ENCODE data around the gene C1orf174.

The C1orf174 gene

DNA sequence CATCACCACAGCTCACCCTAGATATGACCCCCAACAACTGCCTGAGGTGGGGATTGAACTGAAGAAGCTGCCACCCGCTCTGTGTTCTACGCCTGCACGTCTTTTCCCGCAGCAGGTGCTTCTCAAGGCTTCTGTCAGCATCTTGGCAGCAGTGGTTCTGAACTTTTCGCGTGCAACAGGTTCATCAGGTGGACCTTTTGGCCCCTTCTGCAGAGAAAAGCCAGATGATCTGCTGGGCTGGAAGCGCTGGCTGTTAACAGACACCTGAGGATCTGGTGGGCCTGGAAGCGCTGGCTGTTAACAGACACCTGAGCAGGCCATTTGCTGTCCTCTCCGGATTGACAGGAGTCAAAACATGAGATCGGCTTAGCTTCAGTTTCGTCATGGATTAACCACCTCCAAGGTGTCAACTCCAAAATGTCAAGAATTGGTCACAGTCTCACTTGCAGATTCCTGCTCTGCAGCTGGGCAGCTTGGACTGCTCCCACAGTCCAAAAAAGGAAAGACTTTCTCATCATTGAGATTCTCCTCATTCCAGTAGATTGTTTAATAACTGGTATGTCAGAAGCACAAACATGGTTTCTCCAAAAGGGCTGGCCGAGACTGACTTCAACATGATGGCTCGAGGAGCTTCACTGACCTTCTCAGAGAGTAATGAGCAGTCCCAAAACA, 4.7 kb downstream of the C1orf174 start:
- peaks cover 12% of the 10 kb centered on the region for H3K9me3 Mint-ChIP-seq
- H3K4me1 Mint-ChIP-seq: peaks cover 32% of the 10 kb centered on the region
- H3K4me3 Mint-ChIP-seq: no peak overlapping the region
- peaks cover 15% of the 10 kb centered on the region for H3K36me3 Mint-ChIP-seq
- H3K27me3 Mint-ChIP-seq: no peaks in the 10 kb centered on the region
- H3K27ac Mint-ChIP-seq: no peak overlapping the region

GRCh38 chr1:3894626-3895278, 5.3 kb downstream of the C1orf174 start:
- Mint-ChIP-seq H3K4me1 (peaks cover 37% of the 10 kb centered on the region), H3K27me3 (no peaks in the 10 kb centered on the region), H3K36me3 (peaks cover 21% of the 10 kb centered on the region), H3K4me3 (no peak overlapping the region), H3K27ac (no peak overlapping the region), H3K9me3 (peaks cover 12% of the 10 kb centered on the region)

DNA sequence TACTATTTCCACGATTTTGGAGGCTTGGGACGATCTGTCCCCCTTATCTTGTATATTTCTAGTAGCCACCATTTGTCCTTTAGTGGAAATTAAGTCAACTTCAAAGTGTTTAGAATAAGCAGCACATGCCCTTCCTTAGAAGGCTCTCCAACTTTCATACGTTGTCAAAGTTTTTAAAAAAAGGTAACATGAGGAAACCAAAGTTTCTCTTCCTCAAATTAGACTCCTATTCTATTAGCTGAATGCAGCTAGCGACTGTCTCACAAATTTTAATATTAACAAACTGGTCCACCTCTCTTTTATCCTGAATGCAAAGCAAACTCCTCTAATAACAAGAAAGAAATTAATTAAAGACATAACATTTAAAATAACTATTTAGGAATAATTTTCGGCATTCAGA, 6.9 kb downstream of the C1orf174 start:
- Mint-ChIP-seq H3K4me1 (peaks cover 28% of the 10 kb centered on the region), H3K9me3 (peaks cover 6% of the 10 kb centered on the region), H3K27ac (no peak overlapping the region), H3K27me3 (no peaks in the 10 kb centered on the region), H3K4me3 (no peak overlapping the region), H3K36me3 (peaks cover 18% of the 10 kb centered on the region)

DNA sequence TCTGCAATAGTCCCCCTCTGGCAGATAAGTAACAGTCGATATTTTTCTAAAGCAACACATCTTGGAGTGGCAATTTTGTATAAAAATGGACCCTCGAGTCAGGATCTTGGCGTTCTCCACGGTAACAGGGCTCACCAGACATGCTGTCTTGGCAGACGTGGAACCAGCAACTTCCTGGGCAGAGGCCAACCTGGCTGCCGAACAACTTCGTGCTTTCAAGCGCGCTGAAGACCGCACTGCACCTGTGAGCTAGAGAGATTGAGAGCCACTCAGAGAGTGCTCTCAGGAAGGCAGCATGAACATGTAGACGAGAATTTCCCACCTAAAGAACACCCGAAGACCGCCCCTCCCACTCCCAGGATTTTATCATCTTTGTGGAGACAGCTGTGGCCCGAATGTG, 7.3 kb downstream of the C1orf174 start:
- Mint-ChIP-seq H3K9me3 (peaks cover 6% of the 10 kb centered on the region), H3K36me3 (peaks cover 18% of the 10 kb centered on the region), H3K4me1 (peaks cover 23% of the 10 kb centered on the region), H3K27me3 (no peaks in the 10 kb centered on the region), H3K4me3 (no peak overlapping the region), H3K27ac (peak overlapping the region; percentile 17)

DNA sequence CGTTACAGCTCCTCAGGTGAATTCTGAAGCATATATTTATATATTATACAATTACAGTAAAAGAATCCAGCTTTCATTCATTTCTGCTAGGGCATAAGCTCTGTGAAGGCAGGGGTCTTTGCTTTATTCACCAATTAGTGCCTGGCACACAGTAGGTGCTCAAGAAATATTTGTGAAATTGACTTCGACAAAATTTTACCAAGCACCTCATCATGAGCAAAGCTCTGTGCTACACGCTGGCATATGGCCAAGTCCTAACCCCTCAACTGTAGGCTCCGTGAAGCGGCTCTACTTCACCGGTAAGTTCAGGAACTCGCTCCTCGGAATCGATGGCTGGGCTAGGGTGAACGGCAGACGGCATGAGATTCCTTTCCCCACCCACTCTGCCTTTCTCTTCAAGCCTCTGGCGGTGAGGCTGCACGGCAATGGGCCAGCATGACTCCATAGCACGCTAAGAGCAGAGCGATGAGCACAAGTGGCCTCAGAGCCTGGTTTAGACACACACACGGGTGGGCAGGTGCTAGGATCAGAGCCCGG, 8.7 kb downstream of the C1orf174 start:
- no peaks in the 10 kb centered on the region for H3K9me3 Mint-ChIP-seq
- no peak overlapping the region for H3K4me3 Mint-ChIP-seq
- H3K4me1 Mint-ChIP-seq: peaks cover 15% of the 10 kb centered on the region
- no peaks in the 10 kb centered on the region for H3K27me3 Mint-ChIP-seq
- peaks cover 10% of the 10 kb centered on the region for H3K36me3 Mint-ChIP-seq
- H3K27ac Mint-ChIP-seq: peak overlapping the region; percentile 80

DNA sequence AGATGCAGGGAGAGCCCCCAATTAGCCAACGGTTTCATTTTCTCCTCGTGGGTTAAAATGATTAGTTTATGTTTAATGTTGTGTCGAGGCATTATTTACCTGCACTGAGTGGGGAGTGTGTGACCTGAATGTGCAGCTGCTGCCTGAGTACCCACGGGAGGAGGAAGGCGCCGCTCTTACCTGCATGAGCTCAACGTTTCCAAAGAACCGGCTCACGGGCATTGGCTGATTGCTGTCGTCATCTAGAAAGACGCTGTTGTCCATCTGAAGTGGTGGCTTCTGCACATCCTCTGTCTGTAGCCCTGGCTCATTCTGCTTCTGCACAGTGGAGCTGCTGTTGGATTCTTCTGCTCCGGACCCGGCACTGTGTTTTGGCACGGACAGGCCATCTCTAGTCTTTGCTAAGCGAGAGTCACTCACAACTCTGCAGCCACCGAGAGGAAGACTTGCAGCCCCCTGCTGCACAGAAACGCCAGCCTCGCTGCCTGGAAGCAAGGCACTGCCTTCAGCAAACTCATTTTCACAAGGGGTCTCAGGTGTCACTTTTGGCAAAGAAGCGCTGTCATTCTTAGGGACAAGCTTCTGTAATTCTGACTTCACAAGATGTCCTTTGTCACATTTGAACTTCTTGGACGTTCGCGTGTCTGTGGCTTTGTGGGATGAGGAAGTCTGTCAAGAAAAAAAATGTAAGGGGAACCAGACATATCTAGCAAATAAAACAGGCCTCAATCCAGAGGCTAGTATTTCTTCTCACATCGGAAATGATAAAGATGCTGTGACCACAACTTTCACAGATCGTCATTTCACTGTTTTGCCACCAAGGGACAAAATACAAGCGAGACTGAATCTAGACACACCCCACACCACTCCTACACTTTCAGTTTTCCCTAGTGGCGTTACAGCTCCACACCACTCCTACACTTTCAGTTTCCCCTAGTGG, 9.4 kb downstream of the C1orf174 start:
- Mint-ChIP-seq H3K4me1 (peaks cover 15% of the 10 kb centered on the region), H3K27me3 (no peaks in the 10 kb centered on the region), H3K4me3 (no peak overlapping the region), H3K36me3 (peaks cover 8% of the 10 kb centered on the region), H3K9me3 (no peaks in the 10 kb centered on the region), H3K27ac (peak overlapping the region; percentile 8)

GRCh38 chr1:3889936-3890335, 10.1 kb downstream of the C1orf174 start:
- Mint-ChIP-seq H3K27ac (no peak overlapping the region), H3K4me1 (peaks cover 15% of the 10 kb centered on the region), H3K27me3 (no peaks in the 10 kb centered on the region), H3K9me3 (no peaks in the 10 kb centered on the region), H3K4me3 (peak overlapping the region; percentile 38), H3K36me3 (peaks cover 9% of the 10 kb centered on the region)

DNA sequence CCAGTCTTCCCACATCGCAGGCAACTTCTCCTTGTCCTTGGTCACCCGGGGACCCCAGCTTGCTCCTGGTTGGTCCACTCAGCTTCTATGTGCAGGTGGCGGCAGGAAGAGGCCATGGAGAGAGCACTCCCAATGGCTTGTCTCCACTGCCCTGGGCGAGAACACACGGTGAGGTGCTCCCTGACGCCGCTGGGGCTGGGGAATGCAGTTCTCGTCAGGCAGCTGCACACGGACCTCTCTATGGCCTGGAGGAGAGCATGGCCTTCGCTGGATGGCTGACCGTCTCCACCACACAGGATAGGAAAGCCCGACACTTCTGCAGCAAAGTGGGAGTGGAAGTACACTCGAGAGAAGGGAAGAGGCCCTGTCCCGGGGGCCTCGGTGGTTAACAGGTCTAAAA, 11.8 kb downstream of the C1orf174 start:
- H3K4me3 Mint-ChIP-seq: no peak overlapping the region
- no peaks in the 10 kb centered on the region for H3K9me3 Mint-ChIP-seq
- H3K27me3 Mint-ChIP-seq: no peaks in the 10 kb centered on the region
- H3K36me3 Mint-ChIP-seq: peaks cover 15% of the 10 kb centered on the region
- H3K27ac Mint-ChIP-seq: peak overlapping the region; percentile 59
- H3K4me1 Mint-ChIP-seq: peaks cover 15% of the 10 kb centered on the region

GRCh38 chr1:3886691-3887090, 13.4 kb downstream of the C1orf174 start:
- H3K27ac Mint-ChIP-seq: no peak overlapping the region
- H3K4me3 Mint-ChIP-seq: no peak overlapping the region
- peaks cover 15% of the 10 kb centered on the region for H3K36me3 Mint-ChIP-seq
- H3K9me3 Mint-ChIP-seq: no peaks in the 10 kb centered on the region
- H3K27me3 Mint-ChIP-seq: no peaks in the 10 kb centered on the region
- peaks cover 12% of the 10 kb centered on the region for H3K4me1 Mint-ChIP-seq

GRCh38 chr1:3886106-3886670, 13.9 kb downstream of the C1orf174 start:
- H3K27ac Mint-ChIP-seq: no peak overlapping the region
- no peaks in the 10 kb centered on the region for H3K9me3 Mint-ChIP-seq
- no peaks in the 10 kb centered on the region for H3K27me3 Mint-ChIP-seq
- peaks cover 12% of the 10 kb centered on the region for H3K4me1 Mint-ChIP-seq
- peaks cover 15% of the 10 kb centered on the region for H3K36me3 Mint-ChIP-seq
- H3K4me3 Mint-ChIP-seq: no peak overlapping the region

GRCh38 chr1:3885611-3886010, 14.5 kb downstream of the C1orf174 start:
- Mint-ChIP-seq H3K27me3 (no peaks in the 10 kb centered on the region), H3K27ac (no peak overlapping the region), H3K4me3 (no peak overlapping the region), H3K36me3 (peaks cover 15% of the 10 kb centered on the region), H3K9me3 (no peaks in the 10 kb centered on the region), H3K4me1 (peaks cover 7% of the 10 kb centered on the region)

DNA sequence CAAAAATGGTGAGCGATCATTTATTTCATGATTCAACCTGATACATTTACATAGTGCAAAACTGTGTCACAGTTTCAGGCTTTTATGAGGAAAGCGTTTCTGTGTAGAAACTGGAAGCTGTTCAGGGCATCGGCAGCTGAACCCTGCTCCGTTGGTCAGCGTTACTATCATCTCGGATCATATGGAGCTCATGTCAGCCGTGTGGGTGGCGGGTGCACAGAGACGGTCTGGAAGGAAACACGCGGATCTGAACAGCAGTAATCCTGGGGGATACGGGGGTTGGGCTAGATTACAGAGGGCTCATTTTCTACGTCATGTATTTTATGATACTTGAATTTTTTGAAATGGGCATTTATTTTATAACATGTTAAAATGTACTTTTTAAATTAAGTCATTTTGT, 15.1 kb downstream of the C1orf174 start:
- Mint-ChIP-seq H3K27ac (no peak overlapping the region), H3K36me3 (peaks cover 12% of the 10 kb centered on the region), H3K9me3 (no peaks in the 10 kb centered on the region), H3K4me3 (no peak overlapping the region), H3K4me1 (peaks cover 4% of the 10 kb centered on the region), H3K27me3 (no peaks in the 10 kb centered on the region)

DNA sequence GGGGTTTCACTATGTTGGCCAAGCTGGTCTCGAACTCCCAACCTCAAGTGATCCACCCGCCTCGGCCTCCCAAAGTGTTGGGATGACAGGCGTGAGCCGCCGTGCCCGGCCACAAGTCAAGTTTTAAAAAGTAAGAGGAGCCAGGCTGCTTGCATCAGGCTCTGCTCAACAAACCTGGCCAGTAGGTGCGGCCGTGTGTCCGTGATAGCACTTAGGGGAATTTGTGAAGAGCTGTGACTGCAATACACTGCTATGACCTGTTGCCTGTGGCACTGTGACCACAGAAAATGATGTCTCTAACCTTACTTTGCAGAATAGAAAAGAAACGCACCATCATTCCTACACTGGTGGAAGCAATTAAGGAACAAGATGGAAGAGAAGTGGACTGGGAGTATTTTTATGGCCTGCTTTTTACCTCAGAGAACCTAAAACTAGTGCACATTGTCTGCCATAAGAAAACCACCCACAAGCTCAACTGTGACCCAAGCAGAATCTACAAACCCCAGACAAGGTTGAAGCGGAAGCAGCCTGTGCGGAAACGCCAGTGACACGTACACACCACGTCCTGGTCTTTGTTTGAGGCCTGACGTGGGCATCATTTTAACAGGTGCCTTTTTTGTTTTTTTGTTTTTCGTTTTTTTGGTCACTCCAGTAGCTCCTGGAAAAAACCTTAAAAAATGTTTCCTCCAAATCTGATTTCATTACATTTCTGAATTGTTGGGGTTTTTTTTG, 16.7 kb downstream of the C1orf174 start:
- Mint-ChIP-seq H3K4me3 (peak overlapping the region; percentile 2), H3K27me3 (no peaks in the 10 kb centered on the region), H3K27ac (no peak overlapping the region), H3K36me3 (peaks cover 19% of the 10 kb centered on the region), H3K9me3 (no peaks in the 10 kb centered on the region), H3K4me1 (no peaks in the 10 kb centered on the region)

- Mint-ChIP-seq H3K4me1 (no peaks in the 10 kb centered on the region), H3K27ac (no peak overlapping the region), H3K27me3 (no peaks in the 10 kb centered on the region), H3K9me3 (no peaks in the 10 kb centered on the region), H3K4me3 (no peak overlapping the region), H3K36me3 (peaks cover 22% of the 10 kb centered on the region)
These were observed 18.9 kb downstream of the C1orf174 start for GRCh38 chr1:3881193-3881480.

Measured in activated naive CD4-positive, alpha-beta T cell treated with anti-CD3 and anti-CD28 coated beads, Interleukin-2, amount 50 U/mL, for 24 hours (primary cell).